ENCODE data around the gene TEAD4. TPM values are rescaled to one million over a fixed set of nuclear protein-coding genes. Genes with fewer than 3 reads are reported as not detected.

The TEAD4 gene
- total RNA-seq, 1 donor from 2014 or later, result 10.8 TPM

- DNase-seq (ENCODE audit: extremely low spot score, unreplicated experiment), result peak; percentile 73
- H3K27me3 Mint-ChIP-seq, result no peaks in the 10 kb centered on the region
- H3K4me3 Mint-ChIP-seq, result no peak overlapping the region
- H3K4me1 Mint-ChIP-seq (ENCODE audit: unreplicated experiment), result peaks cover 4% of the 10 kb centered on the region
- H3K27ac Mint-ChIP-seq, result peak overlapping the region; percentile 54
- peak; percentile 71 for TF ChIP-seq CTCF (conservative IDR thresholded peaks at IDR 0.05)
- H3K9me3 Mint-ChIP-seq, result no peaks in the 10 kb centered on the region
- H3K36me3 Mint-ChIP-seq, result peaks cover 10% of the 10 kb centered on the region
Observed at GRCh38 chr12:2944401-2945047, 14.7 kb upstream of the TEAD4 start.

GRCh38 chr12:2949411-2949810 is 9.8 kb upstream of the TEAD4 start:
- H3K27me3 Mint-ChIP-seq, result no peaks in the 10 kb centered on the region
- TF ChIP-seq CTCF (conservative IDR thresholded peaks at IDR 0.05), result no peak
- no peaks in the 10 kb centered on the region for H3K36me3 Mint-ChIP-seq
- H3K4me3 Mint-ChIP-seq, result no peak overlapping the region
- H3K4me1 Mint-ChIP-seq (ENCODE audit: unreplicated experiment), result no peaks in the 10 kb centered on the region
- H3K27ac Mint-ChIP-seq, result no peak overlapping the region
- H3K9me3 Mint-ChIP-seq, result no peaks in the 10 kb centered on the region
- no peak for DNase-seq (ENCODE audit: extremely low spot score, unreplicated experiment)

GRCh38 chr12:2955888-2956287 is 3.3 kb upstream of the TEAD4 start:
- Mint-ChIP-seq H3K27me3 (peaks cover 27% of the 10 kb centered on the region), H3K4me3 (no peak overlapping the region), H3K4me1 (ENCODE audit: unreplicated experiment) (peaks cover 12% of the 10 kb centered on the region)

GRCh38 chr12:2957816-2958431 is 1.3 kb upstream of the TEAD4 start:
- H3K27ac Mint-ChIP-seq, result peak overlapping the region; percentile 95
- DNase-seq (ENCODE audit: extremely low spot score, unreplicated experiment), result no peak

More at GRCh38 chr12:2955888-2956287, 3.3 kb upstream of the TEAD4 start:
- Mint-ChIP-seq H3K27ac (peak overlapping the region; percentile 14), H3K9me3 (no peaks in the 10 kb centered on the region), H3K36me3 (peaks cover 8% of the 10 kb centered on the region)
- TF ChIP-seq CTCF (conservative IDR thresholded peaks at IDR 0.05), result no peak
- DNase-seq (ENCODE audit: extremely low spot score, unreplicated experiment), result no peak

GRCh38 chr12:2958432-2959191 is 585 bp upstream of the TEAD4 start:
- peak; percentile 7 for TF ChIP-seq CTCF (conservative IDR thresholded peaks at IDR 0.05)
- peak overlapping the region; percentile 95 for H3K27ac Mint-ChIP-seq
- no peak for DNase-seq (ENCODE audit: extremely low spot score, unreplicated experiment)
- peaks cover 46% of the 10 kb centered on the region for H3K27me3 Mint-ChIP-seq
- H3K9me3 Mint-ChIP-seq, result no peaks in the 10 kb centered on the region
- H3K4me3 Mint-ChIP-seq, result peak overlapping the region; percentile 94
- peaks cover 8% of the 10 kb centered on the region for H3K36me3 Mint-ChIP-seq
- peaks cover 21% of the 10 kb centered on the region for H3K4me1 Mint-ChIP-seq (ENCODE audit: unreplicated experiment)

More at GRCh38 chr12:2957816-2958431, 1.3 kb upstream of the TEAD4 start:
- H3K4me1 Mint-ChIP-seq (ENCODE audit: unreplicated experiment), result peaks cover 14% of the 10 kb centered on the region
- H3K4me3 Mint-ChIP-seq, result peak overlapping the region; percentile 94
- H3K9me3 Mint-ChIP-seq, result no peaks in the 10 kb centered on the region
- TF ChIP-seq CTCF (conservative IDR thresholded peaks at IDR 0.05), result peak; percentile 38
- H3K27me3 Mint-ChIP-seq, result peaks cover 40% of the 10 kb centered on the region
- H3K36me3 Mint-ChIP-seq, result peaks cover 8% of the 10 kb centered on the region
